ENCODE results near the gene GRIA4.
"Not testable (repeated sequence)": the region's sequence is repeated elsewhere in the genome, so short reads cannot be mapped to it uniquely, and the experiment has no call there.

GRIA4 gene

GRCh38 chr11:105723269-105723668 lies 113.4 kb downstream of the GRIA4 start:
- DNase-seq, result no peak

- no peak for DNase-seq
These were observed 122.7 kb downstream of the GRIA4 start for GRCh38 chr11:105732611-105733010.

DNA sequence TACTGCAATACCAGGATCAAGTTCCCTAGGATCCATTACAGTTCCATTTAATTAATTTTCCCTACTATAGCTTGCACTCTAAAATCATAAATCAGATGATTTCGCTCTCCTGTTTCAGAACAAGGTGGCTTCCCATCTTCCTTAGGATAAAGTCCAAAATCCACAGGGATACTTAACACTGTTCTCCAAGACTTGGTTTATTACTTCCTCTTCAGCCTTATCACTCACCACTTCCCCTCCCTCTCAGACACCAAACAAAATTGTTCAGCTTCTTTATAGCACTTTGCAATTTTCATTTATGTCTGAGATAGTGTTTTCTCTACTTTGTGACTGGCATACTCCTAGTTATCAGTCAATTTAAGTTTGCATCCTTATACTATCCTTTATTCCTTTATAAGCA lies 124.6 kb downstream of the GRIA4 start:
- no peak for DNase-seq

- DNase-seq, result no peak
These were observed 128.4 kb downstream of the GRIA4 start for GRCh38 chr11:105738251-105738650.

GRCh38 chr11:105738986-105739795 lies 129.3 kb downstream of the GRIA4 start:
- no peak for DNase-seq

DNA sequence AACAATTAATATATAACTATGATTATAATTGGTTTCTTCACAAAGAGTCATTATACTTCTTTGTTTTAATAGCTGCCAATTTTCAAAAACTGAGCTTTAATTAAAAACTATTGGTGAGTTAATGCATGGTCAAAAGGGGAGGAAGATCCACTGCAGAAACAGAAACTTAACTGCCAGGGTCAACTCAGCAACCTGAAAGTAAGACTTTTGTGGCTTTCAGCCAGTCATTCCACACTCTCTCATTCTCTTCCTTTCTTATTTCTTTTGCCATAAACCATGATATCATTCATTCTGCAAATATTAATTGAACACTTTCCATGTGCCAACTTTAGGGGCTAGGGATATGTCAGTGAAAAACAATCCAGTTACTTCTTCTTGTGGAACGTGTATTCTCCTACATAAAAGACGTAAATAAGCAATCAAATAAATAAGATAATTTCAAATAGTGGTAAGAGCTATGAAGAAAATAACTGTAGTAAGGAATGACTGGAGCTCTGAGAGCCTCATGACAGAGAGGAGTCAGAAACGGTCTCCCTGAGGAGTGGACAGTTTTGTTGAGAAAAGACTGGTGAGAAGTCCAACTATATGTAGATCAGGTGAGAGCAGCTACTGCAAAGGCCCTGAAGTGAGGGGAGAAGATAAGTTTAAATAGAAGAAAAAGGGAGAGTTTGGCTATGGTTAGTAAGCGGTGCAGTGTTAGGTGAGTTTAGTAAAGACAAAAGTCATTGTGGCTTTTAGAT lies 130.5 kb downstream of the GRIA4 start:
- DNase-seq, result no peak

- no peak for DNase-seq
These were observed 131.7 kb downstream of the GRIA4 start for GRCh38 chr11:105741488-105742020.

GRCh38 chr11:105754260-105754659 lies 144.4 kb downstream of the GRIA4 start:
- DNase-seq, result no peak

DNA sequence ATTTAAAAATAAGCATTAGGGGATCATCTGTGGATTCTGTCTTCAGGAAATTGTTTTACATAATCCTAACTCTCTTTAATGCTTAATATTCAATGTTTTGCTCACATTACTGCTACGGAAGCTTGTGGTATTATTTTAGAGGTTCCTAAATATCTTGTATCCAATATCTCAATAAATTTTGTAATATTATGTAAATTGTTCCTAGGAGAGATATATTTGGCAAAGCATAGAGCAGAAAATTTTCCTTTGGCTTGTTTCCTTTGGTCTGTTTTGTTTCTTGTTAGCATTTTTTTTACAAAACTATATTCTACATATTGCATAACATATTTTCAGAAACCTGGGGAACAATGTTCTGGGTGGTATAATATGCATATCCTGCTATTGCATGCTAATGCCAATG lies 144.8 kb downstream of the GRIA4 start:
- DNase-seq, result no peak

DNA sequence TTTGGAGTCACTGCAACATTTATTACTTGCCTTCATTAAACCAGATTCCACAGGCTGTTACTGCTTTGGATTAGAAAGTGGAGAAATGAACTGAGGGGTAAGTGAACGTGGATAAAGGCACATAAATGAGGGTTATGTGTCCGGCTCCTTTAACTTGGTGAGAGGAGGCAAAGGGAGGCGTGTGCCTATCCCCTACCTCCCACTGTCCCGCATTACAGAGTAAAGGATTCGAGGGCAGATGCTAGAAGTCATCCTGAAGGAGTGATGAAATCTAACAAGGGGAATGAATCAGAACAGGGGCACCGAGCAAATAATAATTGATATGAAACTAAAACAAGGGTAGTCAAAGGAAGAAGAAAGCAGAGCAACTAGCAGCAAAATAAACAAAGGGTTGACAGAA lies 147.2 kb downstream of the GRIA4 start:
- no peak for DNase-seq

DNA sequence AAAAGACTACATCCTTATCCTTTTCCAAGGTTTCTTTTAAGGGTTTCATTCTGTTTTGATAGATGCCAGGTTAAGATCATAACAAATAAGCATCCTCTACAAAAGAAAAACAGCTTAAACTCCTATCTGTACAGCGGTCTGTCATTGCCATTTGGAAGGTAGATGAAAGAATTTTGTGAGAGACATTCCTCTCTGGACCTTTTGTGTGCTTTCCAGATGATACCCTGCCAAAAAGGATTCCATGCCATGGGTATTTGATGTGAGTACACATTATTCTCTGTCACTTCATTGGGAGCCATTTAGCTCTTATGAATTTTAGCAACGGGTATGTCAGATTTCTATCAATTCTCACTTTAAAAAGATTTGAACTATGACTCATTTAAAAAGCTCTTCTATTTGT lies 153.7 kb downstream of the GRIA4 start:
- DNase-seq, result no peak

DNA sequence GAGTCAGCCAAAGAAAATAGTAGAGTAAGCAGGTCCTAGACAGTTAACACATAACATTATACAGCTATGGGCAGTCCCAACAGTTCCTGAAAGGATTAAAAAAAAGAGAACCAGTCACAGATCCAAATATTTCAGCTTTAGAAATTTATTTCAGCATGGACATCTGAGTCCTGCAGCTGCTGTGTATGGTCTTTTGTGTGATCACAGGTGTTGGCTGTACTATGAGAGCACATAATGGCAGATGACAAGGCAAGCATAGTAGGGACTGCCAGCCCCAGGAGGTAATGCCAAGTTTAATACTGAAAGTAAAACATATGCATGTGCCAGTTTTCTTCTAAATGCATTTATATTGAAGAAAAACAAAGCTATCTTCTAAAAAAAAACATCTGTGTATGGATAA lies 158.1 kb downstream of the GRIA4 start:
- peak; percentile 46 for DNase-seq

DNA sequence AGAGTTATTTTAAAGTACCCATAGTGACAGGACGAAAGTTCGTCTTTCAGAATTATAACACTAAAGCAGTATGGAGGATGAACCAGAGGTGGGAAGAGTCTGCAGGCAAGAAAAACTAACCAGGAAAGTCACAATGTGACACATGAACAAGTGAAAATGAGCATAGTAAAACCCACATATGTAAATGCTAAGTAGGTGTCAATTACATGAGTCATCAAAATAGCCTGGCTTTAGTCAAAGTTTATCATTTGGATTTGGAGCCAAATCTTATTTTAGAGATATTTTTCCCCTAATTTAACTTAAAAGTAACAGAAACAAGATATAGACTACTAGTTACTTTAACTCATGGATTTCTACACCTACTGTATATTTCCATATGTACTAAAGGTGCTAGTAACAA lies 159.8 kb downstream of the GRIA4 start:
- no peak for DNase-seq

GRCh38 chr11:105773452-105773851 lies 163.6 kb downstream of the GRIA4 start:
- DNase-seq, result not testable (repeated sequence)

DNA sequence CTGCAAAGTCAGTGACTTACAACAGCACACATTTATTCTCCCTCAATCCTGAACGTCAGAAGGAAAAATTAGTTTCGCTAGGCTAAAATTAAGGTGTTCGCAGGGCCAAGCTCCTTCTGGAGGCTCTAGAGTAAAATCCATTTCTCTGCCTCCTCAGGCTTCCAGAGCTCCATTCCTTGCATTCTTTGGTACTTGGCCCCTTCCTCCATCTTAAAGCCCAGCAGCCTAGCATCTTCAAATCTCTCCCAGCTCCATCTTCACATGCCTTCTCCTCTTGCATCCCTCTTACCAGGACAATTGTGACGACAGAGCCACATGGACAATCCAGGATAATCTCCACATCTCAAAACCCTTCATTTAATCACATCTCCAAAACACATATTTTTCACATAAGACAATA lies 165.0 kb downstream of the GRIA4 start:
- DNase-seq, result no peak

- DNase-seq, result no peak
These were observed 171.1 kb downstream of the GRIA4 start for GRCh38 chr11:105780781-105781525.

GRCh38 chr11:105781807-105782206 lies 171.9 kb downstream of the GRIA4 start:
- no peak for DNase-seq

DNA sequence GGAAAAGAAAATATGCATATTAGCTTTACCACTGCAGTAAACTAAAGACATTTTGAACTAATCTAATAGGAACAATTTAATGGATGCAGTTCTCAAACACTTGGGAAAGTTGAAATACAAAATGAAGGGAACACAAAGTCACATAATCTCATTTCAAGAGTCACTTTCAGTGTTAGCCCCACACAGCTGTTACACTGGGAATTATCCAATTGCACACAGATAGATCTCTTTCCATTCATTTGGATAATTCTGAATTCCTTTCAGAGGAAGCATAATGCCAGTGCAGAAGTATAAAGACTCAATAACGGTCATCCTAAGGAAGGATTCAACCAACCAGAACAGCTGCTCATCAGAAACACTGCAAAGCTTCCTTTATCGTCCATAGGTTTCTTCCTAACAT lies 173.3 kb downstream of the GRIA4 start:
- no peak for DNase-seq

GRCh38 chr11:105785850-105786249 lies 176.0 kb downstream of the GRIA4 start:
- DNase-seq, result not testable (repeated sequence)

GRCh38 chr11:105786741-105787140 lies 176.9 kb downstream of the GRIA4 start:
- no peak for DNase-seq

DNA sequence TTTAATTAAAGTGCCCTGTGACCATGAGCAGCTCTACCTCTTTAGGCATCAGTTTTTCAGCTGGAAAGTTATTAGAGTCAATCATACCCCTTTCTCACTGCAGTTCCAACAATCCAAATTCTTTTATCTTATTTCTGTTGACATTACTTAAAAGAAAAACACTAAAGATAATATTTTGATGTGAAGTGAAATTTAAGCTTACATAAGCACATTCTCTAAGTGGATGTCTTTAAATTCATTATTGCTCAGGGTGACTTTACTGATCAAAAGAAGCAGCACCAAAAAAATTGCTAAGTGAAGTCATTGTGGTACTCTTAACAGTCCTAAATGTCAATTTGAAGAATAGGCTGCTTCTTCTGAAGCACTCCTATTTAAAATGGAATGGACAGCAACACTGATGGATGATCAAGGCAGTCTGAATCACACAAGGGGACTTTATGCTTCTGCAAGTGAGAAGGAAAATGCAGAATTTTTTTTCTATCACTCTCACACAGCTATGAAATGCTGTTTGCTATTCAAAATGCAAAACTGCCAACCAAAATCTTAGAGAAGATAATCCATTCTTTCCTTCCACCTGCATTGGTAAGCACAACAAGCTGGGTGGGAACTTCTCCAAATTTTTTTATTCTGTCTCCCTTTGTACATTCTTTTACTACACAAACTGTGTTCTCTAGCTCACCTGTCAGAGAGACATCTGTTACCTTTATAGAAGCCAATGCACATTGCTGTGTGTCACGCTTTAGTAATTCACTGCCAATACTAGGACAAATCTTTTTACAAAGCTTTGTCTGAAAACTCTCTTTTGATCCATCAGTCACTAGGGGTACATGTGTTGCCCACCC lies 179.9 kb downstream of the GRIA4 start:
- DNase-seq, result no peak

- no peak for DNase-seq
These were observed 181.0 kb downstream of the GRIA4 start for GRCh38 chr11:105790840-105791239.
